ENCODE data around the gene MACROD2. TPM values are rescaled to one million over a fixed set of nuclear protein-coding genes. Genes with fewer than 3 reads are reported as not detected.

Gene MACROD2
- total and polyA plus RNA-seq, 2 of the 4 experiments (the other 2 are of a cell fraction): not detected

DNA sequence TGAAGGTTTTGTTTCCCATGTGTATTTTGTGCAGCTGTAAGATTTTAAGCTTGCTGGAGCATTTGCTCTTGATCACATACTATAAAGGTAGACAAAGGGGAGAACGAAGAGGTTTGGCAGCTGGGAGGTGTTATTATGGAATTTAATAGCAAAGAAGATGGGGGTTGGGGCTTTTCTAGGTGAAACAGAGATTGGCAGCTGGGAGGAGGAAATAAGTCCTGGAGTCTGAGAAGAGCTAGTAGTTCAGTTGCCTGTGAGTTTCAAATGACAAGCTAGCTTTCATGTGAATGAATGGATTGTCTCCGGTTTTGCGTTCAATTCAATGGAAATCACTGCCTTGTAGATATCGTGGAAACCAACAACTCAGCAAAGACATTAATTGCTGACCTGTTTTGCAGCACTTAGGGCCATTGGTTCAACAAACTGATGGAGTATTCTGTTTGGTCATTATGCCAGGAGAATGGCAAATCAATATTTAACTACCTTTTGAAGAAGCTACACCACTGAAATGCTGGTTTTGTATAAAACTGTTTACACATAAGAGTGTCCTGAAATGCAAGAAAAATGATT lies 380.2 kb downstream of the MACROD2 start:
- BruUV-seq (replicated peaks): no TSS peak
- H4K20me1 ChIP-seq (ENCODE audit: insufficient read depth, low read length): no peaks in the 10 kb centered on the region
- no peak overlapping the region for H4K8ac ChIP-seq (ENCODE audit: low read depth in 2 of 2, low read length in 2 of 2)
- H2BK20ac ChIP-seq (ENCODE audit: low read depth, low read length): no peak overlapping the region
- ATAC-seq (ENCODE audit: low read depth) (no peak), DNase-seq (no peak)
- H3K4me3 ChIP-seq (ENCODE audit: insufficient read depth, low read depth, low read length): no peak overlapping the region
- H3K9me1 ChIP-seq (ENCODE audit: insufficient read depth, low read length): no peaks in the 10 kb centered on the region
- H4K91ac ChIP-seq (ENCODE audit: insufficient read depth, low read depth, low read length): no peak overlapping the region
- no peak overlapping the region for H3K9ac ChIP-seq (ENCODE audit: low read depth, low read length)
- H3K18ac ChIP-seq (ENCODE audit: low read depth, low read length): no peak overlapping the region
- intact Hi-C loops (cut with micrococcal nuclease): no loop called here
- H3K27ac ChIP-seq (ENCODE audit: insufficient read depth, low read length): no peak overlapping the region
- H3K9me3 ChIP-seq (ENCODE audit: control insufficient read depth, insufficient read depth, low read length): no peaks in the 10 kb centered on the region
- H3K14ac ChIP-seq (replicated peaks; ENCODE audit: low read depth, low read length): no peak overlapping the region
- H4K5ac ChIP-seq (ENCODE audit: low read depth, low read length): no peak overlapping the region
- no peaks in the 10 kb centered on the region for H3K79me1 ChIP-seq (ENCODE audit: low read depth in 1 of 2, low read length in 2 of 2)
- H2AK5ac ChIP-seq (ENCODE audit: low read depth, low read length): no peak overlapping the region
- no peak overlapping the region for H3K56ac ChIP-seq (ENCODE audit: extremely low read depth, insufficient read depth, low read length)
- ChIA-PET CTCF (interaction anchor here (1.1 kb wide), 1 partner anchor 162 kb away, joined by 3 read pairs; no protein-coding TSS in a partner anchor), POLR2A (ENCODE audit: unreplicated experiment) (no interaction called here)
- no peaks in the 10 kb centered on the region for H3K4me1 ChIP-seq (ENCODE audit: control insufficient read depth, insufficient read depth, low read length)
- H3K36me3 ChIP-seq (ENCODE audit: control insufficient read depth, insufficient read depth, low read length): no peaks in the 10 kb centered on the region
- H2BK120ac ChIP-seq (ENCODE audit: low read depth, low read length): no peak overlapping the region
- TF ChIP-seq RFX5 (IDR thresholded peaks at IDR 0.05; ENCODE audit: low read depth, low read length) (no peak), BHLHE40 (IDR thresholded peaks at IDR 0.05; ENCODE audit: low read depth, low read length) (no peak), NFE2L2 (IDR thresholded peaks at IDR 0.05; ENCODE audit: low read depth, low read length) (no peak), POLR2A (IDR thresholded peaks at IDR 0.05; ENCODE audit: low read depth, low read length) (no peak), MXI1 (IDR thresholded peaks at IDR 0.05; ENCODE audit: borderline replicate concordance, low read depth, low read length) (no peak), MAZ (IDR thresholded peaks at IDR 0.05; ENCODE audit: borderline replicate concordance, low read depth, low read length) (no peak)
- no peak overlapping the region for H2BK15ac ChIP-seq (ENCODE audit: low read depth, low read length)
- H3K27me3 ChIP-seq (ENCODE audit: control insufficient read depth, insufficient read depth, low read length): no peaks in the 10 kb centered on the region
- no peak overlapping the region for H3K4ac ChIP-seq (ENCODE audit: low read depth, low read length)
- WGBS, 2 experiments (ENCODE audit: extremely low coverage in 2 of 2, insufficient read length in 1 of 2): 14% methylated on average over 2 of the region's 4 CpGs; no CpG with 5 or more reads in 1 of the 2 experiments
- H3K4me2 ChIP-seq (ENCODE audit: low read depth, low read length): no peak overlapping the region
- in situ Hi-C loops (cut with MboI; ENCODE audit: low sequenced_read_pairs): no loop called here
- dilution Hi-C loops (cut with HindIII; ENCODE audit: low sequenced_read_pairs, unreplicated experiment): no loop called here
- H2AK9ac ChIP-seq (replicated peaks; ENCODE audit: low read depth, low read length, poor library complexity): no peak overlapping the region
- H2BK5ac ChIP-seq (ENCODE audit: low read depth, low read length, poor library complexity, severe bottlenecking): no peak overlapping the region
- H2AFZ ChIP-seq (replicated peaks; ENCODE audit: low read length, poor library complexity): no peak overlapping the region
- no peak overlapping the region for H3K23ac ChIP-seq (ENCODE audit: low read depth, low read length)

All from IMR-90 (cell line).